NOMO-1 (cell line): ENCODE measurements around the gene KLHL21.

Experiments
- DNase-seq, 2 experiments: peaks; one replicate each; lab custom pipeline; 2025; ENCODE audit not compliant: unreplicated experiment in 2 of 2; lab: John Stamatoyannopoulos, UW

KLHL21 gene

GRCh38 chr1:6625584-6626149 lies 23.0 kb upstream of the KLHL21 start:
- no peak for DNase-seq

- peak; percentile 62 to 71 for DNase-seq
Observed at GRCh38 chr1:6624710-6625583, 22.3 kb upstream of the KLHL21 start, which contains the start of gene THAP3. TSS of gene THAP3 (plus strand) at chr1:6624868. CDS start at chr1:6625219, 351 bp downstream.

GRCh38 chr1:6623269-6623965 lies 20.7 kb upstream of the KLHL21 start:
- DNase-seq, result no peak

GRCh38 chr1:6622396-6623152 lies 19.9 kb upstream of the KLHL21 start:
- DNase-seq, result no peak

GRCh38 chr1:6621429-6622391 lies 19.0 kb upstream of the KLHL21 start:
- no peak for DNase-seq

- DNase-seq, result no peak
Observed at GRCh38 chr1:6619045-6619444, 16.4 kb upstream of the KLHL21 start.

- DNase-seq, result no peak
Observed at GRCh38 chr1:6614929-6615785, 12.5 kb upstream of the KLHL21 start.

GRCh38 chr1:6614019-6614928 lies 11.6 kb upstream of the KLHL21 start:
- DNase-seq, result no peak

GRCh38 chr1:6613361-6614018 lies 10.8 kb upstream of the KLHL21 start, which contains the start of gene PHF13:
TSS of gene PHF13 (plus strand) at chr1:6613731. CDS start at chr1:6614067, 336 bp downstream.
- DNase-seq, result peak; percentile 97 to 98

GRCh38 chr1:6612641-6613360 lies 10.1 kb upstream of the KLHL21 start:
- peak in 1 of 2 experiments; percentile 56 for DNase-seq

- no peak for DNase-seq
Observed at GRCh38 chr1:6603915-6604558, 1.4 kb upstream of the KLHL21 start.

GRCh38 chr1:6603238-6603914 lies 707 bp upstream of the KLHL21 start:
- DNase-seq, result peak; percentile 49 to 66

- peak; percentile 27 to 82 for DNase-seq
Observed at GRCh38 chr1:6601923-6602668, 573 bp downstream of the KLHL21 start.

GRCh38 chr1:6601049-6601922 lies 1.4 kb downstream of the KLHL21 start:
- peak; percentile 66 to 75 for DNase-seq
